Gastrocnemius medialis (tissue), 4 donors: Measurements from ENCODE around the gene ONECUT3. TPM values are rescaled to one million over a fixed set of nuclear protein-coding genes. Genes with fewer than 3 reads are reported as not detected.

Experiments used
- ATAC-seq, 2 donors: fragments of 150-250 bp; one replicate each; pipeline ENCODE4 v1.9.1; 2016
- DNase-seq, 2 donors: peaks; one replicate each; pipeline ENCODE4 v3.0.0-alpha.2; 2019
- H3K27ac ChIP-seq, 4 donors: fragments of 200-600 bp; sonication (generic); 1 replicate in 1 of 4; 2 replicates in 3 of 4; pipeline ENCODE4 v1.5.1; 2016 to 2018; ENCODE audit warnings: mild to moderate bottlenecking in 2 of 4, moderate library complexity in 1 of 4
- H3K27me3 ChIP-seq, 3 donors: fragments of 200-600 bp; sonication (generic) in 2 of 3; 1 replicate in 1 of 3; 2 replicates in 2 of 3; pipeline versions ENCODE4 v1.5.1 to v1.6.0; 2016 to 2019; ENCODE audit warnings: mild to moderate bottlenecking in 1 of 3, moderate library complexity in 1 of 3
- H3K36me3 ChIP-seq, 2 donors: fragments of 200-600 bp; sonication (generic) in 1 of 2; one replicate each; pipeline ENCODE4 v1.5.1; 2017 to 2018
- H3K4me1 ChIP-seq, 2 donors: fragments of 200-600 bp; sonication (generic) in 1 of 2; one replicate each; pipeline ENCODE4 v1.5.1; 2016 to 2017; ENCODE audit warnings: mild to moderate bottlenecking in 2 of 2
- H3K4me3 ChIP-seq, 4 donors: fragments of 200-600 bp; sonication (generic) in 3 of 4; 1 replicate in 1 of 4; 2 replicates in 3 of 4; pipeline ENCODE4 v1.5.1; 2016 to 2019; ENCODE audit warnings: mild to moderate bottlenecking in 2 of 4
- H3K9me3 ChIP-seq, 3 donors: fragments of 200-600 bp; sonication (generic) in 2 of 3; 1 replicate in 1 of 3; 2 replicates in 2 of 3; pipeline ENCODE4 v1.5.1; 2016 to 2019
- CTCF ChIP-seq, 5 experiments: fragments of 450-650 bp in 3 of 5; fragments of 200-600 bp in 2 of 5; sonication (generic) in 2 of 5; IDR thresholded peaks in 4 of 5; conservative IDR thresholded peaks in 1 of 5; 1 replicate in 4 of 5; 2 replicates in 1 of 5; pipeline ENCODE4 v1.5.1; 2016 to 2019; ENCODE audit warnings: antibody characterized with exemption in 5 of 5, mild to moderate bottlenecking in 3 of 5, moderate library complexity in 3 of 5
- POLR2A ChIP-seq, 2 donors: fragments of 450-650 bp; IDR thresholded peaks; one replicate each; pipeline ENCODE4 v1.6.1; 2017; ENCODE audit warnings: antibody characterized with exemption in 2 of 2, mild to moderate bottlenecking in 2 of 2, moderate library complexity in 2 of 2
- in situ Hi-C, 4 donors: fragments of 200-750 bp; cut with MboI; loops; one replicate each; pipeline versions ENCODE4 v1.15.0 to v1.8.0; 2017; ENCODE audit warnings: low sequenced_read_pairs in 4 of 4
- intact Hi-C: fragments of 100-400 bp; cut with DNase I; formaldehyde crosslinking; loops from one replicate; pipeline ENCODE4 v1.15.1; 2023; ENCODE audit warnings: low total_unique reads
- total RNA-seq, 4 donors: library from RNA; depleted of rRNA; stranded (reverse); fragments of >200 nt; gene quantifications; one replicate each; pipeline versions ENCODE4 v1.1.0 to v1.2.3, GENCODE V29; 2016

ONECUT3 gene
- total RNA-seq, 4 donors from 2014 or later: not detected

GRCh38 chr19:1810439-1811160, 57.3 kb downstream of the ONECUT3 start:
- Histone ChIP-seq H3K27me3 (no peaks in the 10 kb centered on the region), H3K27ac (peak overlapping the region in 1 of 4 donors; percentile 39), H3K9me3 (no peaks in the 10 kb centered on the region), H3K36me3 (peaks cover 0 to 6% of the 10 kb centered on the region in 2 donors), H3K4me3 (no peak overlapping the region), H3K4me1 (peaks cover 14 to 18% of the 10 kb centered on the region in 2 donors)
- intact Hi-C loops (no loop called here), in situ Hi-C loops (no loop called here)
- ATAC-seq: no peak
- TF ChIP-seq POLR2A (IDR thresholded peaks at IDR 0.05) (no peak), CTCF (IDR thresholded peaks at IDR 0.05 in 4 of 5, conservative IDR thresholded peaks at IDR 0.05 in 1 of 5) (no peak)
- no peak for DNase-seq

GRCh38 chr19:1811472-1811894, 58.2 kb downstream of the ONECUT3 start:
- Histone ChIP-seq H3K27me3 (no peaks in the 10 kb centered on the region), H3K4me1 (peaks cover 14 to 18% of the 10 kb centered on the region in 2 donors), H3K27ac (peak overlapping the region; percentile 26 to 67 (median 40)), H3K36me3 (peaks cover 0 to 15% of the 10 kb centered on the region in 2 donors), H3K4me3 (peak overlapping the region; percentile 47 to 84 (median 66)), H3K9me3 (no peaks in the 10 kb centered on the region)
- TF ChIP-seq POLR2A (IDR thresholded peaks at IDR 0.05) (no peak), CTCF (IDR thresholded peaks at IDR 0.05 in 4 of 5, conservative IDR thresholded peaks at IDR 0.05 in 1 of 5) (no peak)
- peak; percentile 20 to 57 for ATAC-seq
- peak; percentile 19 to 75 for DNase-seq
- in situ Hi-C loops (no loop called here), intact Hi-C loops (no loop called here)

DNA sequence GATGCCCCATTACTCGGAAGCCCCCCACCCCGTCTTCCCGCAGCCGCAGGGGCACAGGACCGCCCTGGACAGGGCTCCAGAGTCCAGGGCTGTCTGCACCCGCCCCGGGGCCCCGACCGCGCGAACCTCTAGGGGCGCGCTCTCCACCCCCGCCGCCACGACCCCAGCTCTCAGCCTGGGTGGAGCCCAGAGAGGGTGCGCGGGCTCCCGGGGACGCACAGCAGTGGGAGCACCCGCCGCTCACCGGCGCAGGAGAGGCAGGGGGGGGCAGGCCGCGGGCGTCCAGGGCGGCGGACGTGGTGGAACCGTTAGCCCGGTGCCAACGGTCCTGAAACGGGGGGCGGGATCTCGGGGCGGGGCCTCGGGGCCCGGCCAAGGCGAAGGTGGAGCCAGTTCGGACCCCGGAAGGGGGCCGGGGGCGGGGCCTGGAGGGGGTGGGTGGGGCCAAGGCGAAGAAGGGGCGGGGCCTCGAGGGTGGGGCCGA, 58.7 kb downstream of the ONECUT3 start, which contains the start of gene ATP8B3:
Gene ATP8B3 (minus strand): TSS at position 335 of the 484 bp plus-strand sequence. CDS start 540 bp downstream, outside the sequence.
- ATAC-seq (peak in 1 of 2 donors; percentile 13), DNase-seq (no peak)
- Histone ChIP-seq H3K27me3 (no peaks in the 10 kb centered on the region), H3K36me3 (peaks cover 0 to 20% of the 10 kb centered on the region in 2 donors), H3K4me1 (peaks cover 14 to 18% of the 10 kb centered on the region in 2 donors), H3K4me3 (peak within 1 kb of the TSS; percentile 47 to 84 (median 66)), H3K27ac (peak within 1 kb of the TSS; percentile 39 to 67 (median 52)), H3K9me3 (no peaks in the 10 kb centered on the region)
- in situ Hi-C loops: no loop called here
- TF ChIP-seq POLR2A (IDR thresholded peaks at IDR 0.05): no peak
- TF ChIP-seq CTCF (IDR thresholded peaks at IDR 0.05 in 4 of 5, conservative IDR thresholded peaks at IDR 0.05 in 1 of 5): peak in 1 of 5 experiments; percentile 22
- intact Hi-C loops: no loop called here

DNA sequence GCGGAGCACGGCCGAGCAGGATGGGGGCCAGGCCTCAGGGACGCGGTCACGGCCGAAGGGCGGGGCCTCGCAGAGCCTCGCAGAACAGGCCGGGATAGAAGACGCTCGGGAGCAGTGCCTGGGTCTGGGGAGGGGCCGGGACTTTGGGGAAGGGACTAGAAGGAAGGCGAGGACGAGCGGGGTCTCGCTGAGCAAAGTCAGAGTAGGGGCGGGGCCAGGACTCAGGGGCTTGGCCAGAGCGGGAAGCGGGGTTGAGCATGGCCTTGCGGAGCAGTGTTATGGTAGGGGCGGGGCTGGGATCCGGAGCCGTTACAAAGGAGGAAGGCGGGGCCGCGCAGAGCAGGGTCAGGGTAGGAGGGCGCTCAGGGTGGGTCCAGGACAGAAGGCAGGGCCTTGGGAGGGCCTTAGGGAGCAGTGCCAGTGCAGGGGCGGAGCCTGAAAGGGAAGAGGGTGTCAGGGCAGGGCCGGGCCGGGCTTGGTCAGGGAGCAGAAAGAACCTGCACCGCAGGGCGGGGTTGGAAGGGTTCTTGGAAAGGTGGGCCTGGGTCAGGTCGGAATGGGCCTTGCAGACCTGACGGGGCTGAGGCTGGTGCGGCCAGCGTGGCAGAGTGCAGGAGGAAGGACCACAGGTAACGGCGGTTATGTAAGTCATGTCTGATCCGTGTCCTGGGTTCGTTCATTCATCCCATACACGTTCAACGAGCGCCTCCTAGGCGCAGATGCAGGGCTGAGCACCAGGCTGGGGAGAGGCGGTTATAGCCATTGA, 59.3 kb downstream of the ONECUT3 start:
- H3K4me3 ChIP-seq: peak overlapping the region; percentile 47 to 84 (median 66)
- intact Hi-C loops (no loop called here), in situ Hi-C loops (no loop called here)
- ATAC-seq: peak; percentile 81 to 84
- H3K4me1 ChIP-seq: peaks cover 14 to 18% of the 10 kb centered on the region in 2 donors
- peak in 1 of 2 donors; percentile 6 for TF ChIP-seq POLR2A (IDR thresholded peaks at IDR 0.05)
- peak in 3 of 5 experiments; percentile 9 to 32 (median 25) for TF ChIP-seq CTCF (IDR thresholded peaks at IDR 0.05 in 4 of 5, conservative IDR thresholded peaks at IDR 0.05 in 1 of 5)
- peak; percentile 72 to 83 for DNase-seq
- H3K36me3 ChIP-seq: peaks cover 0 to 26% of the 10 kb centered on the region in 2 donors
- no peaks in the 10 kb centered on the region for H3K9me3 ChIP-seq
- peak overlapping the region in 3 of 4 donors; percentile 42 to 67 (median 61) for H3K27ac ChIP-seq
- no peaks in the 10 kb centered on the region for H3K27me3 ChIP-seq
